GM12801 (cell line): ENCODE data around the gene NACC2.

ENCODE experiments used
- CTCF ChIP-seq: IDR thresholded peaks from one replicate; pipeline ENCODE4 v1.5.1; 2011; ENCODE audit warnings: control low read depth; ENCODE audit not compliant: insufficient read length; ENCODE audit errors: extremely low read depth

The NACC2 gene

GRCh38 chr9:136001231-136001630, 93.9 kb downstream of the NACC2 start:
- no peak for TF ChIP-seq CTCF

GRCh38 chr9:135998410-135999071, 96.5 kb downstream of the NACC2 start:
- no peak for TF ChIP-seq CTCF

- no peak for TF ChIP-seq CTCF
Observed at GRCh38 chr9:135998016-135998380, 97.1 kb downstream of the NACC2 start.

- TF ChIP-seq CTCF = no peak
Observed at GRCh38 chr9:135997090-135998015, 97.7 kb downstream of the NACC2 start.

GRCh38 chr9:135995816-135996215, 99.3 kb downstream of the NACC2 start:
- TF ChIP-seq CTCF = no peak

GRCh38 chr9:135994501-135995192, 100.4 kb downstream of the NACC2 start:
- no peak for TF ChIP-seq CTCF
